GM18951 (cell line): ENCODE data around the gene LRRC36.

Experiments used
- POLR2A ChIP-seq: IDR thresholded peaks from 4 replicates; pipeline ENCODE4 v1.6.1; 2011; ENCODE audit warnings: mild to moderate bottlenecking; ENCODE audit not compliant: insufficient read length, insufficient read depth; ENCODE audit errors: extremely low read depth
- in situ Hi-C: fragments of 300-500 bp; cut with MboI; formaldehyde crosslinking; loops from one replicate; pipeline ENCODE4 v1.12.0; 2022; ENCODE audit warnings: low sequenced_read_pairs, mixed read lengths, inconsistent platforms; ENCODE audit not compliant: unreplicated experiment

Gene LRRC36

GRCh38 chr16:67301080-67301782 lies 25.4 kb upstream of the LRRC36 start:
- in situ Hi-C loops = no loop called here

GRCh38 chr16:67302076-67302475 lies 24.5 kb upstream of the LRRC36 start:
- in situ Hi-C loops = no loop called here
- no peak for TF ChIP-seq POLR2A

More at GRCh38 chr16:67301080-67301782, 25.4 kb upstream of the LRRC36 start:
- no peak for TF ChIP-seq POLR2A

- in situ Hi-C loops = no loop called here
- no peak for TF ChIP-seq POLR2A
These were observed 23.6 kb upstream of the LRRC36 start for GRCh38 chr16:67302970-67303369.

GRCh38 chr16:67304020-67304419 lies 22.6 kb upstream of the LRRC36 start:
- no peak for TF ChIP-seq POLR2A
- in situ Hi-C loops = no loop called here

- in situ Hi-C loops = no loop called here
- no peak for TF ChIP-seq POLR2A
These were observed 21.2 kb upstream of the LRRC36 start for GRCh38 chr16:67305216-67306071.

- TF ChIP-seq POLR2A = no peak
These were observed 16.1 kb upstream of the LRRC36 start for GRCh38 chr16:67310561-67310960.

GRCh38 chr16:67311607-67312488 lies 14.8 kb upstream of the LRRC36 start:
- TF ChIP-seq POLR2A = no peak
- in situ Hi-C loops = no loop called here

More at GRCh38 chr16:67310561-67310960, 16.1 kb upstream of the LRRC36 start:
- in situ Hi-C loops = no loop called here

- in situ Hi-C loops = no loop called here
- TF ChIP-seq POLR2A = no peak
These were observed 13.9 kb upstream of the LRRC36 start for GRCh38 chr16:67312719-67313118.

GRCh38 chr16:67317853-67318252 lies 8.8 kb upstream of the LRRC36 start:
- TF ChIP-seq POLR2A = no peak
- in situ Hi-C loops = no loop called here

GRCh38 chr16:67326115-67326471 lies 522 bp upstream of the LRRC36 start:
- in situ Hi-C loops = no loop called here
- no peak for TF ChIP-seq POLR2A

GRCh38 chr16:67327743-67328142 lies 1.1 kb downstream of the LRRC36 start:
- in situ Hi-C loops = no loop called here
- TF ChIP-seq POLR2A = no peak

GRCh38 chr16:67329901-67330300 lies 3.3 kb downstream of the LRRC36 start:
- TF ChIP-seq POLR2A = no peak
- in situ Hi-C loops = no loop called here

GRCh38 chr16:67333315-67333714 lies 6.7 kb downstream of the LRRC36 start:
- no peak for TF ChIP-seq POLR2A
- in situ Hi-C loops = no loop called here

- in situ Hi-C loops = no loop called here
- no peak for TF ChIP-seq POLR2A
These were observed 9.5 kb downstream of the LRRC36 start for GRCh38 chr16:67336116-67336515.

GRCh38 chr16:67336648-67337047 lies 10.0 kb downstream of the LRRC36 start:
- in situ Hi-C loops = no loop called here

More at GRCh38 chr16:67336648-67337047, 10.0 kb downstream of the LRRC36 start:
- no peak for TF ChIP-seq POLR2A
